ENCODE measurements around the gene TMCC3. TPM values are rescaled to one million over a fixed set of nuclear protein-coding genes. Genes with fewer than 3 reads are reported as not detected.

Gene TMCC3
- total RNA-seq, 1 donor from 2014 or later = 11.5 TPM

DNA sequence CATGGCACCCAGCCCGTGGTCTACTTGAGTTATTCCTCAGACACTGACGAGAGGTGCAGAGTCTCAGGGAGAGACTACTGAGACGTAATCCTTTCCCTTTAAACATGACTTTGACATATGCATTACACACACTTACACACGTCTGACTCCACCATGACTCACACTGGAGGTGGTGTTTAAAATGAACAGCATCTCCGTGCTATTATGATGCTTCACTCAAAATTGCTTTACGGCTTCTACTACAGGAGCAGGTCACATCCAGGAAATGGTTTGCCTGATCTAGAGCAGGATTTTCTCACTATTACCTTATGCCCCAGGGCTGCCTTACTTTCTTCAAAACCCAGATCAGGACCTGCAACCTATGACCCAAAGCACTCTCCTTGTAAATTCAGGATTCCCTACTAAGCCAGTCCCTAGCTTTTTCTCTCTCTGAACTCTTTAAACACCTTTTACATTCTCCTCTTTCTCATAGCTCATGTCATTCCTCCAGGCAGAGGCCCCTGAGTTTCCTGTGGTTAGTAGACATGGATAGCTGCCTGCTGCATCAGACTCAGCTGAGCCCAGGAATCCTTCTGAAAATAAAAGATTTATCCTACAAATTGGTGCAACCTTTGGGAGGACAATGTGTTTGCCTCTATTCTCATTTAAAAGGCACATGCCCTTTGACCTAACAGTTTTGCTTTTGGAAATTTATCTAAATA, 31.2 kb downstream of the TMCC3 start:
- no peak for DNase-seq (ENCODE audit: extremely low spot score in 2 of 2)
- intact Hi-C loops (cut with DNase I) = no loop called here
- no peaks in the 10 kb centered on the region for H3K27me3 ChIP-seq
- H3K4me1 ChIP-seq = peaks cover 56% of the 10 kb centered on the region
- no peak overlapping the region for H3K27ac ChIP-seq
- TF ChIP-seq CTCF (IDR thresholded peaks at IDR 0.05) (no peak), POLR2A (IDR thresholded peaks at IDR 0.05) (no peak), POLR2AphosphoS5 (IDR thresholded peaks at IDR 0.05; ENCODE audit: insufficient read depth in 1 of 2, low read depth in 1 of 2) (peak in 1 of 2 donors; percentile 56)
- H3K4me3 ChIP-seq = no peak overlapping the region
- no peaks in the 10 kb centered on the region for H3K9me3 ChIP-seq
- no peaks in the 10 kb centered on the region for H3K36me3 ChIP-seq

DNA sequence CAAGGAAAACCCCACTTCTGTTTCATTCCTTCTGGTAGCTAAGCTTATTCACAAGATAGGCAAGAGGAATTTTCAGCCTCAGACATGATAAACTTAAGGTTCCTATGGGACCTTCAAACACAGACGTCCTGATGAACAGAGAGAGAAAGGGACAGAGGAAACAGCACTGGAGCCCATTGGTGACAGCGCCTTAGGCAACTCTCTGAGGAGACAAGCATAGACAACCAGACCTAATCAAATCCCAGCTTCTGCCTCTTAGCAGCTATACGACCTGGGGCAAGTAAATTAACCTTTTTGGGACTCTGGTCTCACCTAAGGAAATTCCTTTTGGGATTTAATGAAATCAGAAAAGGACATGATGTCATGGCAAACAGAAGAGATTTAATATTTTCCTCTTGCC, 33.3 kb downstream of the TMCC3 start:
- Histone ChIP-seq H3K36me3 (no peaks in the 10 kb centered on the region), H3K27ac (no peak overlapping the region), H3K27me3 (no peaks in the 10 kb centered on the region), H3K4me3 (no peak overlapping the region), H3K9me3 (no peaks in the 10 kb centered on the region), H3K4me1 (peaks cover 45% of the 10 kb centered on the region)
- no peak for DNase-seq (ENCODE audit: extremely low spot score in 2 of 2)
- no peak for TF ChIP-seq CTCF (IDR thresholded peaks at IDR 0.05)
- TF ChIP-seq POLR2A (IDR thresholded peaks at IDR 0.05) = no peak
- no peak for TF ChIP-seq POLR2AphosphoS5 (IDR thresholded peaks at IDR 0.05; ENCODE audit: insufficient read depth in 1 of 2, low read depth in 1 of 2)
- intact Hi-C loops (cut with DNase I) = no loop called here

- H3K4me3 ChIP-seq = no peak overlapping the region
- H3K27ac ChIP-seq = peak overlapping the region; percentile 60
- peaks cover 41% of the 10 kb centered on the region for H3K4me1 ChIP-seq
- DNase-seq (ENCODE audit: extremely low spot score in 2 of 2) = no peak
- no peak for TF ChIP-seq CTCF (IDR thresholded peaks at IDR 0.05)
- no peak for TF ChIP-seq POLR2A (IDR thresholded peaks at IDR 0.05)
- no peak for TF ChIP-seq POLR2AphosphoS5 (IDR thresholded peaks at IDR 0.05; ENCODE audit: insufficient read depth in 1 of 2, low read depth in 1 of 2)
- no peaks in the 10 kb centered on the region for H3K9me3 ChIP-seq
- intact Hi-C loops (cut with DNase I) = no loop called here
- no peaks in the 10 kb centered on the region for H3K27me3 ChIP-seq
- no peaks in the 10 kb centered on the region for H3K36me3 ChIP-seq
These were observed 34.1 kb downstream of the TMCC3 start for GRCh38 chr12:94616203-94616729.

- Histone ChIP-seq H3K4me1 (peaks cover 35% of the 10 kb centered on the region), H3K27me3 (no peaks in the 10 kb centered on the region), H3K9me3 (no peaks in the 10 kb centered on the region), H3K36me3 (no peaks in the 10 kb centered on the region), H3K27ac (peak overlapping the region; percentile 60), H3K4me3 (peak overlapping the region in 1 of 2 donors; percentile 6)
- intact Hi-C loops (cut with DNase I) = no loop called here
- TF ChIP-seq POLR2AphosphoS5 (IDR thresholded peaks at IDR 0.05; ENCODE audit: insufficient read depth in 1 of 2, low read depth in 1 of 2) = no peak
- DNase-seq (ENCODE audit: extremely low spot score in 2 of 2) = no peak
These were observed 34.8 kb downstream of the TMCC3 start for GRCh38 chr12:94615260-94616181.

DNA sequence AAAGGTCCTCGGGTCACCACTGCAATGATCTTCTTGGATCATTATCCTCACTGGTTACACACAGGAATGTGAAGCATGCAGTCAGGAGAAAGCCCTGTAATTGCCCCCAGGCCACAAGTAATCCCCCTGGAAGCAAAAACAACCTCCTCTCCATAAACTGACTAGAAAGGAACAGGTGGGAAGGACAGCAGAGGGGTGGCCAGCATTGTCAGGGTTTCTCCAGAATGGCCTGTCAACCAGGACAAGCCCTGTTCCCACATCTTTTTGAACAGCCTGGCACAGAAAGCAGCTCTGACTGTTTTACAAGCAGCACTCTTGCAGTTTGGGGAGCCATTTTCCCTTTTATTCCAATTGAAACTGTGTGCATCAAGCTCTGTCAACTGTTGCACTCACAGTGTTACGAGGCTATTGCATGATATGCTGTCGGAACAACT, 36.1 kb downstream of the TMCC3 start:
- Histone ChIP-seq H3K4me1 (peaks cover 35% of the 10 kb centered on the region), H3K36me3 (no peaks in the 10 kb centered on the region), H3K27ac (peak overlapping the region; percentile 60), H3K4me3 (no peak overlapping the region), H3K9me3 (no peaks in the 10 kb centered on the region), H3K27me3 (no peaks in the 10 kb centered on the region)
- DNase-seq (ENCODE audit: extremely low spot score in 2 of 2) = no peak
- TF ChIP-seq POLR2AphosphoS5 (IDR thresholded peaks at IDR 0.05; ENCODE audit: insufficient read depth in 1 of 2, low read depth in 1 of 2) = no peak
- no peak for TF ChIP-seq CTCF (IDR thresholded peaks at IDR 0.05)
- intact Hi-C loops (cut with DNase I) = no loop called here

Measured in vagina (tissue), 2 donors.